Measurements from ENCODE around the gene DAB2IP.

Gene DAB2IP

DNA sequence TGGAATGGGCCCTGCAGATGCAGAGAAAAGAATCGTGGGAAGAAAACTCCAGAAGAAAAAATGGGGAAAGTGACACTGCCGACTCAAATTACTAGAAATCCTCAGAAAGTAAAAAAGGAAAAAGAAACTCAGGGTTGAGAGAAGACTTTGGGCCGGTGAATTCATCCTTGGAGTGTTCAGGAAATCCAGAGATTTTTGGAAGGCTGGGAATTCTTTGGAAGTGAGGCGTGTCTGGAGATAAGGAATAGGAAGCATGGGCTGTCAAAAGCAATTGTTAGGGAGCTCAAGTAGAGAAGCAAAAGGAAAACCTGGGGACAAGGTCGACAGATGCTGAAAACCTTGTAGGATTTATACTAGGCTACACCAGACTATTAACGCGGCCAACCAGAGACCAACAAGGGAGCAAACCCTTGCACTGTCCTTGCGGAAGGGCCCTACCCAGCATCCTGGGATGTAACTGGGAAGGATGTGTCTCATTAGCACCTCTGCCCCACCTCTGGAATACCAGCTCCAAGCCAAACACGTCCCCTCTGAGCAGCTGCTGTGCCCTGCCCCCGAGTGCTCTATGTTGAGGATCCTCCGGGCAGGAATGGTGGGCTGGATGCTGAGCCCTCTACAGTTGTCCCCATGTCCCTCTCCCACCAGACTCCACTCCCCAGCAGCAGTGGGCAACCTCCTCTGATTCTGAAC, 11.6 kb downstream of the DAB2IP start:
- no peak overlapping the region for H3K4me3 Mint-ChIP-seq
- no peaks in the 10 kb centered on the region for H3K9me3 Mint-ChIP-seq
- no peak overlapping the region for H3K27ac Mint-ChIP-seq
- peaks cover 17% of the 10 kb centered on the region for H3K27me3 Mint-ChIP-seq
- no peaks in the 10 kb centered on the region for H3K36me3 Mint-ChIP-seq
- no peaks in the 10 kb centered on the region for H3K4me1 Mint-ChIP-seq

GRCh38 chr9:121663591-121663990, 12.2 kb downstream of the DAB2IP start:
- H3K27ac Mint-ChIP-seq, result no peak overlapping the region
- no peaks in the 10 kb centered on the region for H3K4me1 Mint-ChIP-seq
- H3K36me3 Mint-ChIP-seq, result no peaks in the 10 kb centered on the region
- H3K27me3 Mint-ChIP-seq, result peaks cover 17% of the 10 kb centered on the region
- no peak overlapping the region for H3K4me3 Mint-ChIP-seq
- H3K9me3 Mint-ChIP-seq, result no peaks in the 10 kb centered on the region

- Mint-ChIP-seq H3K9me3 (no peaks in the 10 kb centered on the region), H3K36me3 (no peaks in the 10 kb centered on the region), H3K4me3 (no peak overlapping the region), H3K27ac (no peak overlapping the region), H3K4me1 (no peaks in the 10 kb centered on the region), H3K27me3 (peaks cover 9% of the 10 kb centered on the region)
These were observed 14.9 kb downstream of the DAB2IP start for GRCh38 chr9:121666294-121666693.

- H3K4me3 Mint-ChIP-seq, result no peak overlapping the region
- H3K27ac Mint-ChIP-seq, result no peak overlapping the region
- H3K4me1 Mint-ChIP-seq, result no peaks in the 10 kb centered on the region
- no peaks in the 10 kb centered on the region for H3K9me3 Mint-ChIP-seq
- H3K36me3 Mint-ChIP-seq, result no peaks in the 10 kb centered on the region
- H3K27me3 Mint-ChIP-seq, result peaks cover 11% of the 10 kb centered on the region
These were observed 15.8 kb downstream of the DAB2IP start for GRCh38 chr9:121667214-121667613.

GRCh38 chr9:121667890-121668289, 16.5 kb downstream of the DAB2IP start:
- Mint-ChIP-seq H3K4me1 (no peaks in the 10 kb centered on the region), H3K27ac (no peak overlapping the region), H3K4me3 (no peak overlapping the region), H3K9me3 (no peaks in the 10 kb centered on the region), H3K27me3 (peaks cover 8% of the 10 kb centered on the region), H3K36me3 (no peaks in the 10 kb centered on the region)

GRCh38 chr9:121670431-121670830, 19.0 kb downstream of the DAB2IP start:
- peaks cover 6% of the 10 kb centered on the region for H3K27me3 Mint-ChIP-seq
- no peaks in the 10 kb centered on the region for H3K36me3 Mint-ChIP-seq
- H3K27ac Mint-ChIP-seq, result no peak overlapping the region
- H3K4me3 Mint-ChIP-seq, result no peak overlapping the region
- H3K9me3 Mint-ChIP-seq, result no peaks in the 10 kb centered on the region
- no peaks in the 10 kb centered on the region for H3K4me1 Mint-ChIP-seq

GRCh38 chr9:121671612-121672155, 20.2 kb downstream of the DAB2IP start:
- Mint-ChIP-seq H3K4me3 (no peak overlapping the region), H3K36me3 (no peaks in the 10 kb centered on the region), H3K27me3 (peaks cover 7% of the 10 kb centered on the region), H3K9me3 (no peaks in the 10 kb centered on the region), H3K27ac (no peak overlapping the region), H3K4me1 (no peaks in the 10 kb centered on the region)

DNA sequence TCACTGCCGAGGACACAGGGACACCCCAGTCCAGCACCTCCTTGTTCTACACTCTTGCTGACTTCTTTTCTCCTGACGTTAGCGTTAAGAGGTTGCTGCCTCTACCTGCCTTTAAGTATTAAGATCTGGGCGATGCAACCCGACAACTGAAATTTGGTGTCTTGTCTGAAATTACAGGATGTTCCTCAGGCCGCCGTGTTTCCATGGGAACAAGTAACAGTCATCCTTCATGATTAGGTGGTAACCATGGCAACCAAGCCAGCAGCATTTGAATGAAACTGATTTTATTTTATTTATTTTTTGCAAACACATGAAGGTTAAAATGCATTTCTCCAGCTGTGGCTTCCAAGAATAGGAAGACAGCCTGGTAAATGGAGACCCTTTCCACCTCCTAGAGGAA, 20.8 kb downstream of the DAB2IP start:
- no peak overlapping the region for H3K4me3 Mint-ChIP-seq
- H3K27me3 Mint-ChIP-seq, result peaks cover 7% of the 10 kb centered on the region
- H3K27ac Mint-ChIP-seq, result no peak overlapping the region
- H3K9me3 Mint-ChIP-seq, result no peaks in the 10 kb centered on the region
- no peaks in the 10 kb centered on the region for H3K36me3 Mint-ChIP-seq
- no peaks in the 10 kb centered on the region for H3K4me1 Mint-ChIP-seq

- Mint-ChIP-seq H3K27me3 (peaks cover 7% of the 10 kb centered on the region), H3K27ac (no peak overlapping the region), H3K4me1 (no peaks in the 10 kb centered on the region), H3K36me3 (no peaks in the 10 kb centered on the region), H3K9me3 (no peaks in the 10 kb centered on the region), H3K4me3 (no peak overlapping the region)
These were observed 21.6 kb downstream of the DAB2IP start for GRCh38 chr9:121672986-121673385.

DNA sequence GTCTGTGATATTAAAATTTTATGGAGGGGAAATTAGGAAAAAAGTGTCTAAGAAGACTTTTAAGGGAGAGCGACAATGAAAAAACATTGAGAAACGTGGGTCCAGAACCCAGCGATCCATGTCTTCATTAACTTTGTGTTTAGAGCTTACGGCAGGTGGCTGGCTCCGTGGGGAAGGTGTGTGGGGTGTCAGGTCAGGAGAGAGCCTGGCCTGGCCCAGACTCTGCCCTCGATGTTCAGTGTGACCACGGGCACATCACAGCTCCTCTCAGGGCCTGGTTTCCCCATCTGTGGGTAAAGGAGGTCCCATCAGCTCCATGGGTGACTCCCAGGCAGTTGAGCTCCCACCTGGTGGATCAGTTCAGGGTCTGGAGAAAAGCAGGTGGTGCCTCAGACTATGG, 22.1 kb downstream of the DAB2IP start:
- Mint-ChIP-seq H3K36me3 (no peaks in the 10 kb centered on the region), H3K27me3 (peaks cover 7% of the 10 kb centered on the region), H3K27ac (no peak overlapping the region), H3K9me3 (no peaks in the 10 kb centered on the region), H3K4me3 (no peak overlapping the region), H3K4me1 (no peaks in the 10 kb centered on the region)

DNA sequence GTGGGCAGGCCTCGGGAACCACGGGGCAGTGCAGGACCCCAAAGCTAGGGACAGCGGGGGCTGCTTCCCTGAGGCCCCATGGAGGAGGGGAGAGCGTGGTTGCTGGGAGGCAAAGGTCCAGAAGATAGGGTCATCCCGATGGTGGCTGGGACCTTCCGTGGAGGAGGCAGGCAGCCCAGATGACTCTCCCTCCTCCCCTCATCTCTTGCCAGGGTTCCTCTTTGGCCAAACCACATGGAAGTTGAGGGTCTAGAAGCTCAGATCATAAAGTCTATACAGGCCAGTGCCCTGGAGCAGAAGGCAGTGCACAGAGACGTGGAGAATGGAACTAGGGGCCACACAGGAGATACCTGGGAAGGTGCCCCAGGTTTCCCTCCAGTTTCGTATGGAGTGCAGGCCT, 22.6 kb downstream of the DAB2IP start:
- peaks cover 7% of the 10 kb centered on the region for H3K27me3 Mint-ChIP-seq
- H3K4me3 Mint-ChIP-seq, result no peak overlapping the region
- H3K36me3 Mint-ChIP-seq, result no peaks in the 10 kb centered on the region
- no peak overlapping the region for H3K27ac Mint-ChIP-seq
- H3K4me1 Mint-ChIP-seq, result no peaks in the 10 kb centered on the region
- no peaks in the 10 kb centered on the region for H3K9me3 Mint-ChIP-seq

DNA sequence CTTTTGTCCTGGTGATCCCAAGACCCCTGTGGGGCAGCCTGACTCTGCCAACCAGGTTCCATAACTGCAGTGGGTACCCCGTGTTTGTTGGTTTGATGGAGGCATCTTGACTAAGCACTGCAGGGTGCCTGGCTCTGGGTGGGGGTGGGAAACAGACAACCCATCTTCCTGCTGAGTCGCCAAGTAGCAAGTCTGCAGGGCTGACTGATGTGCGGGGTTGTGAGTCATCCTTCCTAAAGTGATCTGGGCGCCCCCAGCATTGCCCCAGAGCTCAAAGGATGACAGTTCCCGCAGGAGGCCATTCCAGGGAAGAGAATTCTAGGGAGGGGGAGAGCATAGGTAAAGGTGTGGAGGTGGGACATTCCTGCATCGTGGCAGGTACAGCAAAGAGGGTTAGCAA, 23.5 kb downstream of the DAB2IP start:
- Mint-ChIP-seq H3K27me3 (peaks cover 7% of the 10 kb centered on the region), H3K9me3 (no peaks in the 10 kb centered on the region), H3K27ac (no peak overlapping the region), H3K4me3 (no peak overlapping the region), H3K36me3 (no peaks in the 10 kb centered on the region), H3K4me1 (no peaks in the 10 kb centered on the region)

- H3K27ac Mint-ChIP-seq, result no peak overlapping the region
- no peaks in the 10 kb centered on the region for H3K4me1 Mint-ChIP-seq
- peaks cover 7% of the 10 kb centered on the region for H3K27me3 Mint-ChIP-seq
- H3K9me3 Mint-ChIP-seq, result no peaks in the 10 kb centered on the region
- no peak overlapping the region for H3K4me3 Mint-ChIP-seq
- H3K36me3 Mint-ChIP-seq, result no peaks in the 10 kb centered on the region
These were observed 23.9 kb downstream of the DAB2IP start for GRCh38 chr9:121675381-121675780.

DNA sequence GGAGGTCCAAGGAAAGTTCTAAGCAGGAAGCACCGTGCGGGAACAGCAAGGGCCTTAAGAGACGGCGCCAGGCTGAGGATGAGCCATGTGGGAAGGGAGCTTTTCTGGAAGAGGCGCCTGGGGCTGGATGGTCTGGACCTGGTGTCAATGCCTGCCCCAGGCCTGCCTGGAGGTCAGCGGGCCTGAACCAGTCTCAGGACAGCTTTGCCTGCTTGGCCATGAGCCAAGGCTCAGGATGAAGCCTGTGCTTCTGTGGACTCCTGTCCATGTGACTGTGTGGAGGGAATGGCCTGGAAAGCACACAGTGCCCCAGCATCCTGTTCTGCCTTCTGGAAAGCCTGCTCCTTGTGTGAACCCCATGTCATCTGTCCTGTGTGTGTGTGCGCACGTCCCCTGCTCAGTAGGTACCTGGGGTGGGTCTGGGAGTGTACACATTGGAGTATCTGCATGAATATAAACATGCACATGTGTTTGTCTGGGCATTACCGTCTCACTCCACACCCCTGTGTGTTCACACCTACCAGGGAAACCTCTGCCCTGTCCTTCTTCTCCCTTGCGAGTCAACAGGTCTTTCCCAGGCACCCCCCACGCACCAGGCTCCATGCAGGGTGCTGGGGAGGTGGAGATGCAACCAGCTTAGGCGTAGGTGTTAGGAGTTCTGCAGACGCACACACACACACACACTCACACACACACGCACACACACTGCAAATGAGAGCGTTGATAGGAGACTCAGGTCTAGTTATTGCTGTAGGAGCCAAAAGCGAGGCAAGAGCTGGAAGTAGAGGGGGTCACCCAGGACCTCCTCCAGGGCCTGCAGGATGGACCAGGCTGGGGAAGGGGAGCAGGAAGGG, 24.8 kb downstream of the DAB2IP start:
- Mint-ChIP-seq H3K9me3 (no peaks in the 10 kb centered on the region), H3K4me1 (no peaks in the 10 kb centered on the region), H3K27me3 (peaks cover 7% of the 10 kb centered on the region), H3K4me3 (no peak overlapping the region), H3K27ac (no peak overlapping the region), H3K36me3 (no peaks in the 10 kb centered on the region)

GRCh38 chr9:121676926-121677325, 25.5 kb downstream of the DAB2IP start:
- Mint-ChIP-seq H3K4me1 (no peaks in the 10 kb centered on the region), H3K9me3 (no peaks in the 10 kb centered on the region), H3K27ac (no peak overlapping the region), H3K36me3 (no peaks in the 10 kb centered on the region), H3K27me3 (peaks cover 7% of the 10 kb centered on the region), H3K4me3 (no peak overlapping the region)

DNA sequence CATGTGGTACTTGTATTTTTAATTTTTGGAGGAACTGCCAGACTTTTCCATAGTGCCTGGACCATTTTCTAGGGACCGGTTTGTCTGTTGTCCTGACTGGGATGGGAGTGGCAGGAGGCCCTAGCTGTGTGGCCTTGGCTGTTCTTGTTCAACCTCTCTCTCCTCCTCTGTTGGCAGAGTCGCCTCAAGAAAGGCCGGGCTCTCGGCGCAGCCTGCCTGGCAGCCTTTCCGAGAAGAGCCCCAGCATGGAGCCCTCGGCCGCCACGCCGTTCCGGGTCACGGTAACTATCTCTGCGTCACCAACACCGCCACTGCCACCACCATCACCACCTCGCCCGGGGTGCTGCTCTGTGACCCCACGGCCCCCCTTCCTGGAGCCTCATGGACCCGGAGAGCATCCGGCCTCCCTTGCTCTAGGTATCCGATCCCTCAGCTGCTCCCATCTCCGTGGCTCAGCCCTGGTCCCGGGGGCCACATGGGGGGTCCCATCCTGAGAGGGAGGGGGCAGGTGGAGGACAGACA, 27.1 kb downstream of the DAB2IP start:
- H3K9me3 Mint-ChIP-seq, result no peaks in the 10 kb centered on the region

More for the DNA sequence above, 27.1 kb downstream of the DAB2IP start:
- H3K36me3 Mint-ChIP-seq, result no peaks in the 10 kb centered on the region
- peaks cover 1% of the 10 kb centered on the region for H3K27me3 Mint-ChIP-seq
- no peak overlapping the region for H3K4me3 Mint-ChIP-seq
- H3K4me1 Mint-ChIP-seq, result no peaks in the 10 kb centered on the region
- H3K27ac Mint-ChIP-seq, result no peak overlapping the region

Data from activated naive CD4-positive, alpha-beta T cell treated with anti-CD3 and anti-CD28 coated beads, Interleukin-2, amount 50 U/mL, for 24 hours (primary cell).